Neural cell (in vitro differentiated cells): ENCODE data around the gene ELAPOR2. TPM values are rescaled to one million over a fixed set of nuclear protein-coding genes. Genes with fewer than 3 reads are reported as not detected.

Experiments used
- H2AFZ ChIP-seq: fragments of 200-600, 300-800 bp; sonication (generic), shearing (Covaris generic); 2 replicates; pipeline ENCODE4 v1.6.0; 2014; ENCODE audit warnings: low read depth, mild to moderate bottlenecking, antibody characterized with exemption, low read length, moderate library complexity
- H3F3A ChIP-seq: fragments of 200-600 bp; shearing (Covaris generic); 2 replicates; pipeline ENCODE4 v1.6.1; 2016; ENCODE audit warnings: mild to moderate bottlenecking, moderate library complexity, mixed read lengths, antibody characterized with exemption, low read length; ENCODE audit not compliant: insufficient read depth, poor library complexity, severe bottlenecking
- H3K27ac ChIP-seq: fragments of 200-600, 300-800 bp; sonication (generic), shearing (Covaris generic); 2 replicates; pipeline ENCODE4 v1.5.1; 2014; ENCODE audit warnings: mild to moderate bottlenecking, low read length, moderate library complexity
- H3K27me3 ChIP-seq: fragments of 300-800, 200-600 bp; sonication (generic), shearing (Covaris generic); 2 replicates; pipeline ENCODE4 v1.6.0; 2014; ENCODE audit warnings: mild to moderate bottlenecking, low read depth, low read length, moderate library complexity; ENCODE audit not compliant: insufficient read depth
- H3K36me3 ChIP-seq: fragments of 300-800, 200-600 bp; sonication (generic), shearing (Covaris generic); 2 replicates; pipeline ENCODE4 v1.5.1; 2014; ENCODE audit warnings: mild to moderate bottlenecking, antibody characterized with exemption, low read length, moderate library complexity; ENCODE audit not compliant: insufficient read depth
- H3K4me2 ChIP-seq: fragments of 300-800, 200-600 bp; sonication (generic), shearing (Covaris generic); 2 replicates; pipeline ENCODE4 v1.6.0; 2014; ENCODE audit warnings: mild to moderate bottlenecking, low read length
- H3K4me3 ChIP-seq: fragments of 300-800, 200-600 bp; sonication (generic), shearing (Covaris generic); 2 replicates; pipeline ENCODE4 v1.5.1; 2014; ENCODE audit warnings: mild to moderate bottlenecking, low read length, moderate library complexity
- H3K79me2 ChIP-seq: fragments of 200-600 bp; shearing (Covaris generic); replicated peaks from 2 replicates; pipeline ENCODE4 v1.6.0; 2014; ENCODE audit warnings: mild to moderate bottlenecking, low read length, moderate library complexity; ENCODE audit not compliant: insufficient read depth
- H3K9ac ChIP-seq: fragments of 300-800, 200-600 bp; sonication (generic), shearing (Covaris generic); 2 replicates; pipeline ENCODE4 v1.6.1; 2016; ENCODE audit warnings: mild to moderate bottlenecking, low read length, mixed read lengths
- H3K9me2 ChIP-seq: fragments of 200-600 bp; shearing (Covaris generic); 2 replicates; pipeline ENCODE4 v1.6.1; 2016; ENCODE audit warnings: mild to moderate bottlenecking, low read length, mixed read lengths; ENCODE audit not compliant: insufficient read depth
- H3K9me3 ChIP-seq: fragments of 200-600, 300-800 bp; sonication (generic), shearing (Covaris generic); 2 replicates; pipeline ENCODE4 v1.6.1; 2016; ENCODE audit warnings: mild to moderate bottlenecking, mixed run types, low read length, moderate library complexity, mixed read lengths
- H4K20me1 ChIP-seq: fragments of 200-600 bp; shearing (Covaris generic); 2 replicates; pipeline ENCODE4 v1.6.1; 2016; ENCODE audit warnings: mild to moderate bottlenecking, mixed run types; ENCODE audit not compliant: insufficient read depth
- CTCF ChIP-seq: fragments of 450-650 bp; IDR thresholded peaks from 2 replicates; pipeline ENCODE4 v1.5.1; 2014; ENCODE audit warnings: antibody characterized with exemption, mild to moderate bottlenecking, moderate library complexity; ENCODE audit not compliant: poor library complexity, severe bottlenecking
- EP300 ChIP-seq: fragments of 450-650 bp; conservative IDR thresholded peaks from 2 replicates; pipeline ENCODE4 v1.6.1; 2014; ENCODE audit warnings: antibody characterized with exemption, mild to moderate bottlenecking, moderate library complexity; ENCODE audit not compliant: poor library complexity, severe bottlenecking
- EZH2 ChIP-seq: fragments of 200-600, 300-800 bp; shearing (Covaris generic), sonication (generic); IDR thresholded peaks from 2 replicates; pipeline ENCODE4 v1.6.1; 2014; ENCODE audit warnings: antibody characterized with exemption, low read length, borderline replicate concordance, mild to moderate bottlenecking; ENCODE audit not compliant: insufficient read depth, poor library complexity, severe bottlenecking
- MXI1 ChIP-seq: fragments of 450-650 bp; conservative IDR thresholded peaks from 2 replicates; pipeline ENCODE4 v1.6.1; 2014; ENCODE audit warnings: antibody characterized with exemption, mild to moderate bottlenecking; ENCODE audit not compliant: poor library complexity, severe bottlenecking
- POLR2AphosphoS5 ChIP-seq: IDR thresholded peaks from 2 replicates; pipeline ENCODE4 v1.6.1; 2012
- RAD21 ChIP-seq: fragments of 450-650 bp; conservative IDR thresholded peaks from 2 replicates; pipeline ENCODE4 v1.6.1; 2014; ENCODE audit warnings: antibody characterized with exemption, mild to moderate bottlenecking, moderate library complexity
- SMC3 ChIP-seq: fragments of 450-650 bp; conservative IDR thresholded peaks from 2 replicates; pipeline ENCODE4 v1.6.1; 2014; ENCODE audit warnings: antibody characterized with exemption, mild to moderate bottlenecking, moderate library complexity; ENCODE audit not compliant: poor library complexity
- TAF1 ChIP-seq: IDR thresholded peaks from 2 replicates; pipeline ENCODE4 v1.6.1; 2012; ENCODE audit warnings: low read depth
- polyA plus RNA-seq: library from polyadenylated mRNA; depleted of rRNA; stranded (reverse); fragments of >200 nt; gene quantifications from 2 replicates; pipeline ENCODE4 v1.2.3, GENCODE V29; 2014
- TF ChIP-seq, protein P1 (sequence below): IDR thresholded peaks from 2 replicates; pipeline ENCODE4 v1.6.1; 2012; ENCODE audit warnings: borderline replicate concordance

Gene ELAPOR2
- polyA plus RNA-seq, 1 donor from 2014 or later = 21.9 TPM

GRCh38 chr7:87092568-87093091 is 33.2 kb upstream of the ELAPOR2 start:
- H2AFZ ChIP-seq = no peak overlapping the region
- no peak for TF ChIP-seq POLR2AphosphoS5
- TF ChIP-seq CTCF = no peak
- TF ChIP-seq TAF1 = no peak
- TF ChIP-seq, protein P1, sequence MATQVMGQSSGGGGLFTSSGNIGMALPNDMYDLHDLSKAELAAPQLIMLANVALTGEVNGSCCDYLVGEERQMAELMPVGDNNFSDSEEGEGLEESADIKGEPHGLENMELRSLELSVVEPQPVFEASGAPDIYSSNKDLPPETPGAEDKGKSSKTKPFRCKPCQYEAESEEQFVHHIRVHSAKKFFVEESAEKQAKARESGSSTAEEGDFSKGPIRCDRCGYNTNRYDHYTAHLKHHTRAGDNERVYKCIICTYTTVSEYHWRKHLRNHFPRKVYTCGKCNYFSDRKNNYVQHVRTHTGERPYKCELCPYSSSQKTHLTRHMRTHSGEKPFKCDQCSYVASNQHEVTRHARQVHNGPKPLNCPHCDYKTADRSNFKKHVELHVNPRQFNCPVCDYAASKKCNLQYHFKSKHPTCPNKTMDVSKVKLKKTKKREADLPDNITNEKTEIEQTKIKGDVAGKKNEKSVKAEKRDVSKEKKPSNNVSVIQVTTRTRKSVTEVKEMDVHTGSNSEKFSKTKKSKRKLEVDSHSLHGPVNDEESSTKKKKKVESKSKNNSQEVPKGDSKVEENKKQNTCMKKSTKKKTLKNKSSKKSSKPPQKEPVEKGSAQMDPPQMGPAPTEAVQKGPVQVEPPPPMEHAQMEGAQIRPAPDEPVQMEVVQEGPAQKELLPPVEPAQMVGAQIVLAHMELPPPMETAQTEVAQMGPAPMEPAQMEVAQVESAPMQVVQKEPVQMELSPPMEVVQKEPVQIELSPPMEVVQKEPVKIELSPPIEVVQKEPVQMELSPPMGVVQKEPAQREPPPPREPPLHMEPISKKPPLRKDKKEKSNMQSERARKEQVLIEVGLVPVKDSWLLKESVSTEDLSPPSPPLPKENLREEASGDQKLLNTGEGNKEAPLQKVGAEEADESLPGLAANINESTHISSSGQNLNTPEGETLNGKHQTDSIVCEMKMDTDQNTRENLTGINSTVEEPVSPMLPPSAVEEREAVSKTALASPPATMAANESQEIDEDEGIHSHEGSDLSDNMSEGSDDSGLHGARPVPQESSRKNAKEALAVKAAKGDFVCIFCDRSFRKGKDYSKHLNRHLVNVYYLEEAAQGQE = no peak
- TF ChIP-seq SMC3 = no peak
- no peak for TF ChIP-seq MXI1
- TF ChIP-seq EZH2 = no peak
- no peak for TF ChIP-seq EP300
- no peak for TF ChIP-seq RAD21
- H4K20me1 ChIP-seq = no peaks in the 10 kb centered on the region
- H3K36me3 ChIP-seq = no peaks in the 10 kb centered on the region
- H3K4me3 ChIP-seq = no peak overlapping the region
- no peak overlapping the region for H3K27ac ChIP-seq
- H3K9me2 ChIP-seq = no peaks in the 10 kb centered on the region
- no peaks in the 10 kb centered on the region for H3K9me3 ChIP-seq
- H3K79me2 ChIP-seq = no peaks in the 10 kb centered on the region
- no peaks in the 10 kb centered on the region for H3F3A ChIP-seq
- no peak overlapping the region for H3K4me2 ChIP-seq
- H3K9ac ChIP-seq = no peak overlapping the region
- no peaks in the 10 kb centered on the region for H3K27me3 ChIP-seq

- no peaks in the 10 kb centered on the region for H3K9me2 ChIP-seq
- H3K9ac ChIP-seq = no peak overlapping the region
Measured at GRCh38 chr7:87091487-87092066, 32.1 kb upstream of the ELAPOR2 start.

More at GRCh38 chr7:87091487-87092066, 32.1 kb upstream of the ELAPOR2 start:
- Histone ChIP-seq H2AFZ (no peak overlapping the region), H3K27me3 (no peaks in the 10 kb centered on the region), H3K4me3 (no peak overlapping the region), H3K4me2 (no peak overlapping the region), H3K36me3 (no peaks in the 10 kb centered on the region), H3K79me2 (no peaks in the 10 kb centered on the region), H3K27ac (no peak overlapping the region), H3F3A (no peaks in the 10 kb centered on the region), H3K9me3 (no peaks in the 10 kb centered on the region), H4K20me1 (no peaks in the 10 kb centered on the region)
- TF ChIP-seq, protein P1 = no peak
- no peak for TF ChIP-seq EP300
- no peak for TF ChIP-seq POLR2AphosphoS5
- TF ChIP-seq MXI1 = no peak
- no peak for TF ChIP-seq RAD21
- no peak for TF ChIP-seq SMC3
- no peak for TF ChIP-seq CTCF
- TF ChIP-seq TAF1 = no peak
- no peak for TF ChIP-seq EZH2
